Esophagus squamous epithelium (tissue), 5 donors: ENCODE data around the gene PCBD1. TPM values are rescaled to one million over a fixed set of nuclear protein-coding genes. Genes with fewer than 3 reads are reported as not detected.

Experiments
- DNase-seq: peaks from one replicate; lab custom pipeline; 2025; lab: John Stamatoyannopoulos, UW
- H3K27ac ChIP-seq, 4 donors: fragments of 200-600 bp; sonication (generic); one replicate each; pipeline ENCODE4 v1.5.1; 2016 to 2019; ENCODE audit warnings: mild to moderate bottlenecking in 1 of 4
- H3K27me3 ChIP-seq, 4 donors: fragments of 200-600 bp; sonication (generic); 1 replicate in 3 of 4; 2 replicates in 1 of 4; pipeline versions ENCODE4 v1.5.1 to v1.6.0; 2017 to 2021; ENCODE audit warnings: antibody characterized with exemption in 1 of 4
- H3K36me3 ChIP-seq, 3 donors: fragments of 200-600 bp; sonication (generic); one replicate each; pipeline ENCODE4 v1.5.1; 2016 to 2019
- H3K4me1 ChIP-seq, 3 donors: fragments of 200-600 bp; sonication (generic); one replicate each; pipeline ENCODE4 v1.5.1; 2017 to 2019
- H3K4me3 ChIP-seq, 4 donors: fragments of 200-600 bp; sonication (generic); 1 replicate in 3 of 4; 2 replicates in 1 of 4; pipeline ENCODE4 v1.5.1; 2016 to 2019; ENCODE audit warnings: mild to moderate bottlenecking in 2 of 4, moderate library complexity in 1 of 4
- H3K9me3 ChIP-seq, 3 donors: fragments of 200-600 bp; sonication (generic); one replicate each; pipeline ENCODE4 v1.5.1; 2016 to 2019
- CTCF ChIP-seq, 6 experiments: fragments of 450-650 bp in 4 of 6; fragments of 200-600 bp in 2 of 6; sonication (generic) in 2 of 6; IDR thresholded peaks; one replicate each; pipeline ENCODE4 v1.5.1; 2016 to 2019; ENCODE audit warnings: antibody characterized with exemption in 6 of 6, mild to moderate bottlenecking in 4 of 6, moderate library complexity in 4 of 6
- POLR2A ChIP-seq, 4 donors: fragments of 450-650 bp; IDR thresholded peaks; one replicate each; pipeline ENCODE4 v1.6.1; 2017; ENCODE audit warnings: antibody characterized with exemption in 4 of 4, mild to moderate bottlenecking in 4 of 4, moderate library complexity in 3 of 4
- whole genome bisulfite sequencing, 2 donors: methylation state at CpG; one replicate each; pipeline ENCODE4 v1.1.5; 2018; 5-methylcytosine and 5-hydroxymethylcytosine counted together
- intact Hi-C: fragments of 100-400 bp; cut with DNase I; formaldehyde crosslinking; loops from one replicate; pipeline ENCODE4 v1.15.0; 2022
- total RNA-seq, 4 donors: library from RNA; depleted of rRNA; stranded (reverse); fragments of >200 nt; gene quantifications; one replicate each; pipeline ENCODE4 v1.1.0, GENCODE V29; 2016
- donor health status: DM: yes; HTN: yes; CAD: no.

The PCBD1 gene
- total RNA-seq, 4 donors from 2014 or later: 26.2 to 56.3 (median 41.5) TPM

GRCh38 chr10:70910486-70911341 lies 22.3 kb upstream of the PCBD1 start:
- no peak for DNase-seq
- Histone ChIP-seq H3K4me3 (no peak overlapping the region), H3K4me1 (peaks cover 0 to 6% (median 0%) of the 10 kb centered on the region in 3 donors), H3K9me3 (no peaks in the 10 kb centered on the region), H3K27me3 (peaks cover 0 to 14% (median 0%) of the 10 kb centered on the region in 4 donors), H3K27ac (no peak overlapping the region), H3K36me3 (no peaks in the 10 kb centered on the region)
- intact Hi-C loops: no loop called here
- 88 to 93% methylated on average over 7 to 8 of the region's 16 CpGs for WGBS, 2 donors
- TF ChIP-seq POLR2A (IDR thresholded peaks at IDR 0.05) (no peak), CTCF (IDR thresholded peaks at IDR 0.05) (no peak)

- Histone ChIP-seq H3K4me1 (peaks cover 0 to 6% (median 0%) of the 10 kb centered on the region in 3 donors), H3K4me3 (no peak overlapping the region), H3K9me3 (no peaks in the 10 kb centered on the region), H3K36me3 (no peaks in the 10 kb centered on the region), H3K27me3 (peaks cover 0 to 6% (median 0%) of the 10 kb centered on the region in 4 donors), H3K27ac (no peak overlapping the region)
- TF ChIP-seq POLR2A (IDR thresholded peaks at IDR 0.05) (no peak), CTCF (IDR thresholded peaks at IDR 0.05) (no peak)
- WGBS, 2 donors: 74 to 90% methylated on average over 4 to 9 of the region's 9 CpGs
- DNase-seq: no peak
- intact Hi-C loops: no loop called here
Observed at GRCh38 chr10:70909326-70909935, 21.1 kb upstream of the PCBD1 start.

GRCh38 chr10:70908406-70909296 lies 20.3 kb upstream of the PCBD1 start:
- 83 to 84% methylated on average over 11 to 12 of the region's 12 CpGs for WGBS, 2 donors
- intact Hi-C loops: no loop called here
- TF ChIP-seq POLR2A (IDR thresholded peaks at IDR 0.05): no peak
- no peak for TF ChIP-seq CTCF (IDR thresholded peaks at IDR 0.05)
- no peaks in the 10 kb centered on the region for H3K36me3 ChIP-seq
- H3K4me1 ChIP-seq: peaks cover 0 to 6% (median 0%) of the 10 kb centered on the region in 3 donors
- no peak overlapping the region for H3K27ac ChIP-seq
- DNase-seq: no peak
- H3K9me3 ChIP-seq: no peaks in the 10 kb centered on the region
- H3K27me3 ChIP-seq: peaks cover 0 to 6% (median 0%) of the 10 kb centered on the region in 4 donors
- no peak overlapping the region for H3K4me3 ChIP-seq

GRCh38 chr10:70907637-70908405 lies 19.5 kb upstream of the PCBD1 start:
- DNase-seq: no peak
- no peak for TF ChIP-seq CTCF (IDR thresholded peaks at IDR 0.05)
- no peaks in the 10 kb centered on the region for H3K36me3 ChIP-seq
- peaks cover 0 to 12% (median 0%) of the 10 kb centered on the region in 3 donors for H3K4me1 ChIP-seq
- no peak overlapping the region for H3K4me3 ChIP-seq
- intact Hi-C loops: no loop called here
- 65 to 68% methylated on average over 15 to 16 of the region's 16 CpGs for WGBS, 2 donors
- no peak overlapping the region for H3K27ac ChIP-seq
- peaks cover 0 to 6% (median 0%) of the 10 kb centered on the region in 4 donors for H3K27me3 ChIP-seq
- H3K9me3 ChIP-seq: no peaks in the 10 kb centered on the region
